Measurements from ENCODE around the gene BTG4. TPM values are rescaled to one million over a fixed set of nuclear protein-coding genes. Genes with fewer than 3 reads are reported as not detected.

The BTG4 gene
- total and polyA plus RNA-seq, 2 of the 8 experiments (the other 6 are each of a cell fraction or from before 2014, with no cell fraction given), result 0.06 TPM; not detected in 1

DNA sequence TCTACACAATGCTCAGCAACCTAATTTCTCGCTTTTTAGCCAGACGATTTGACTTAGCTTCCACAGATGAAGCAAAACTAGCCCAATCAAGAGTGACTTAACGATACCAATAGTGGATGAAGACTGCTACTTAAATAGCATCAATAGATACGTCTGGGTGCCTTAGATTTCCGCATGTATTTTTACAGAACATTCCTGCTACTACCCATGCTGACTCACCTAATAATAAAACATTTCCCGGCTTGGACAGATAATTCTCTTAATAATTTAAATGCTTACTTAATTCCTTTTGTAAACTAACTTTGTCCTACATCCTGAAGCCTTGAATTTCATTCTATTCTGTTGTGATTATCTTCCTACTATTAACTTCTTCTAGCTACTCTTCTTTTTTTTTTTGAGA is 23.1 kb upstream of the BTG4 start (continued):
- no peak for TF ChIP-seq RAD21 (IDR thresholded peaks at IDR 0.05 in 1 of 2, conservative IDR thresholded peaks at IDR 0.05 in 1 of 2; ENCODE audit: low read depth in 2 of 2, low read length in 2 of 2)
- TF ChIP-seq TEAD4 (IDR thresholded peaks at IDR 0.05; ENCODE audit: low read depth, low read length), result no peak
- no peak for TF ChIP-seq ZNF274 (IDR thresholded peaks at IDR 0.05; ENCODE audit: borderline replicate concordance, extremely low read depth, low read length)

Data from H1 (cell line).